ENCODE data around the gene SSH2.

SSH2 gene

GRCh38 chr17:29840884-29841283, 89.1 kb downstream of the SSH2 start:
- DNase-seq (ENCODE audit: low read depth in 2 of 2, low spot score in 1 of 2) = no peak

- no peak for DNase-seq (ENCODE audit: low read depth in 2 of 2, low spot score in 1 of 2)
Measured at GRCh38 chr17:29839656-29840055, 90.4 kb downstream of the SSH2 start.

GRCh38 chr17:29838961-29839360, 91.1 kb downstream of the SSH2 start:
- no peak for DNase-seq (ENCODE audit: low read depth in 2 of 2, low spot score in 1 of 2)

- no peak for DNase-seq (ENCODE audit: low read depth in 2 of 2, low spot score in 1 of 2)
Measured at GRCh38 chr17:29837531-29837930, 92.5 kb downstream of the SSH2 start.

- no peak for DNase-seq (ENCODE audit: low read depth in 2 of 2, low spot score in 1 of 2)
Measured at GRCh38 chr17:29836643-29837042, 93.4 kb downstream of the SSH2 start.

- no peak for DNase-seq (ENCODE audit: low read depth in 2 of 2, low spot score in 1 of 2)
Measured at GRCh38 chr17:29835435-29836351, 94.3 kb downstream of the SSH2 start.

- DNase-seq (ENCODE audit: low read depth in 2 of 2, low spot score in 1 of 2) = no peak
Measured at GRCh38 chr17:29833801-29834200, 96.2 kb downstream of the SSH2 start.

DNA sequence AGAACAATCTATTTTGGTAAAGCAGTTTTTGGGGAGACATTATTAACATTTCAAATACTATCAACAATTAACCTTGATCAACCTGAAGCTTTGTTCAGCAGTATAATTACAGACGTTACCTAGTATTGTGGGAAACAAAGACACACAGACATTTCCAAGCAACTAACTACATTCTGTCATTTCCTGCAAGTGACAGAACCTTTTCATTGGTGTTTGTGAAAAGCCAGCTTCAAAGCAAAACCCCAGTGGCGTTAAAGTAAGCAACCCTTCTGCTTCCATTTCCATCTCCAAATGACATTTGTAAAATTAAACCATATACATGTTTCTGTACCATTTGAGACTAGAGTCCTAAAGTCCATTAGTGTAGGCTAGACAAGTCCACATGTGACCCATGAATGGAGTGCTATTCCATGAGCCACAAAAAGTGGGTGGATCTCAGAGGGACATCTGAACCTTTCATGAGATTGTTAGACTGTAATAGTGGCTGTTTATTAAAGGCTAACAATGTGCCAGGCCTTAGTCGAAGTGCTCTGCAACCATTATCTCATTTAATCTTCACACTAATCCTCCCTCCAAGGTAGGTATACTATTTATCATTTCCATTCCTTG, 101.2 kb downstream of the SSH2 start:
- no peak for DNase-seq (ENCODE audit: low read depth in 2 of 2, low spot score in 1 of 2)

GRCh38 chr17:29827179-29827578, 102.8 kb downstream of the SSH2 start:
- no peak for DNase-seq (ENCODE audit: low read depth in 2 of 2, low spot score in 1 of 2)

DNA sequence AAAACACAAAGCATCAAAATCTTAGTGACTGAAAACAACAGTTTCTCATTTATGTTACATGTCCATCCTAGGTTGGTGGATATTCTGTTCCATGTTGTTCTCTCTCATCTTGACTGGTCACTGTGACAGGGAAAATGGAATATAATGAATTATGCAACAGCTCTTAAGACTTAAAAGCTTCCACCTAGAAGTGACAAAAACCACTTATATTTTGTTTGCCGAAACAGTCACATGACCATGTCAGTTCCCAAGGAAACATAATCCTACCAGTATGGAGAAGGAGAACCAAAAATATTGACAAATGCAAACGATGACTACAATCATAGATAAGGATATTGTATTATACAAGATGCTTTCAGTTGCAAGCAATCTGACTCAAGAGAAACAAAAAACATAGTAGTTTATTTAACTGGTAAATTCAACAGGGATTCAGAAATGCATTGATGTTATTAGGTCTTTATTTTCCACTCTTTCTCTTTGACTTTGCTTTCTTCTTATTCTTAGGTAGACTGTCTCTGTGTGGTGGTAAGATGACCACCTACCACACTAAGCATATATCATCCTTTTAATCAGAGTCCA, 103.8 kb downstream of the SSH2 start:
- no peak for DNase-seq (ENCODE audit: low read depth in 2 of 2, low spot score in 1 of 2)

DNA sequence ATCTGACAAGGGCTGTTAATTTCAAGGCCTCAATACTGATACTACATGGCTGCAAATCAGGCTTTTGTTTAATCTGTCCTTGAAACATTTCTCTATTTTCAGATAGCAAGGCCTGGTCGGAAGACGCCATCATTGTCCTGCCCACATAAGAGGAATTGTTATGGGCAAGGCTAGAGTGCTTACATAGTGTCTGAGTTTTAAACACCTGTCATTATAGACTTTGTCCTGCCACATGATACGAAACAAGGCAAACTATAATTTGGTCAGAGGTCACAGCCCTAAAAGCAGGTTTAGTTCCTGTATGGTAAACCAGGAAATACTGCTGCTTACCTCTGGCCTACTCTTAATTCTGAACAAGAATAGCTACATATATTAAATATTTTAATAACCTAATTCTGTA, 104.4 kb downstream of the SSH2 start:
- DNase-seq (ENCODE audit: low read depth in 2 of 2, low spot score in 1 of 2) = no peak

DNA sequence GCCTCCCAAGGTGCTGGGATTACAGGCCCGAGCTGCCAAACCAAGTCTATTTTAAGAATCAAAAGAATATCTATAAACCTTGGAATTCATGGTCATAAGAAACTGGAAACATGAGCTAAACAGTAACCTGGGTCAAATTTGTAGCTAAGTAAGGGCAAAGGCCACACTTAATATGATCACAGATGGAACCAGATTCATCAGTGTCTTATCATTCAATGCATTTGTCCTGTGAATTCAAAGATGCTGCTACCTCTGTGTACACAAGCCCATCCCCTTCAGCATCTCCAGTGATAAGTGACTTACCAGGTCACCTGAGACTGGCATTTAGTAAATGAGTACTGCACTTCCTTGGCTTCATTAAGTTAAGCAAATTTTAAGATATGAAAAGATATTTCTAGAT, 108.1 kb downstream of the SSH2 start:
- DNase-seq (ENCODE audit: low read depth in 2 of 2, low spot score in 1 of 2) = no peak

DNA sequence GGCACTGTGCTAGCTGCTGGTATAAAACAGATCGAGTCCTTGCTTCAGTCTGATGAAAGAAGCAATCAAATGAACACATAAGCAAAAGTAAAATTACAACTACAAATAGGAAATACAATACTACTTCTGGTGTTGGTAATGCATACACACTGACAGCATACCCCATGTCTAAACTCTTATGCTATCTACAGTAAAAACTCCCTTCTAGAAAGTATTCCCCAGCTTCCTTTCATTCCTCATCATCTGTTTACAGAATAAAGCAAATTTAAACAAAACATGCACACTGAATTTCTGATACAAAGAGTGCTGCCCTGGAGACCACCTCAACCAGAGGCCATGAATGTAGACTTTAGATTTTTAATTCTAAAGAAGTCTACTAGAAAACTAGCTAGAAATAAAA, 109.6 kb downstream of the SSH2 start:
- DNase-seq (ENCODE audit: low read depth in 2 of 2, low spot score in 1 of 2) = no peak

- peak; percentile 25 to 52 for DNase-seq (ENCODE audit: low read depth in 2 of 2, low spot score in 1 of 2)
Measured at GRCh38 chr17:29807520-29808361, 122.3 kb downstream of the SSH2 start.

DNA sequence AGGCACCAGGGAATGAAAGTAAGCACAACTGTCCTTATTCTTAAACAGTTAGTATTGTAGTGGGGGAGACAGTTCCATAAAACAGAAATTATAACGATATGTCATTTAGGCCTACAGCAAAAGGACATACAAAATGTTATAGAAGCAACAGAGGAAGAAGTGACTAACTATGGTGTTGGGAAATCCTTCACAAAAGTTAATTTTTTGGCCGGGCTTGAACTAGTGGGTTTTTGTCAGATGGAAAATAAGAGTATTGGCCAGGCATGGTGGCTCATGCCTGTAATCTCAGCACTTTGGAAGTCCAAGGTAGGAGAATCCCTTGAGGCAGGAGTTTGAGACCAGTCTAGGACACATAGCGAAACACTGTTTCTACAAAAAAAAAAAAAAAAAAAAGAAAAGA, 127.8 kb downstream of the SSH2 start:
- no peak for DNase-seq (ENCODE audit: low read depth in 2 of 2, low spot score in 1 of 2)

DNA sequence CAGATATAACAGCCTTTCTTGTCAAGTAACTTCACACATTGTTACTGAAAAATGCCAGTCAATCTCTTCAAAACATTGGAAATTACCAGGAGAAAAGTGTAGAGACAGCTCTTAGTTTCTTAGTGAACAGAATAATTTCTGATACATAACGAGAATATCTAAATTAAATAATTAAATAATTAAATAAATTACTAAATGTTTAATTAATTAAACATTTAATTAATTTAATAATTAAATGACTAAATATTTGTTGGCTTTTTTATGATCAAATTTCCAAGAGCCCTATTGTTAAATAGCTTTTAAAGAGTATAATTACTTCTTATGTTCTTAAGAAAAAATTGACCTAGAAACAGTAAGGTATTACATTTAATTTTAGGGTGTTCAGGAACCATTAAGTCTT, 129.6 kb downstream of the SSH2 start:
- DNase-seq (ENCODE audit: low read depth in 2 of 2, low spot score in 1 of 2) = no peak

DNA sequence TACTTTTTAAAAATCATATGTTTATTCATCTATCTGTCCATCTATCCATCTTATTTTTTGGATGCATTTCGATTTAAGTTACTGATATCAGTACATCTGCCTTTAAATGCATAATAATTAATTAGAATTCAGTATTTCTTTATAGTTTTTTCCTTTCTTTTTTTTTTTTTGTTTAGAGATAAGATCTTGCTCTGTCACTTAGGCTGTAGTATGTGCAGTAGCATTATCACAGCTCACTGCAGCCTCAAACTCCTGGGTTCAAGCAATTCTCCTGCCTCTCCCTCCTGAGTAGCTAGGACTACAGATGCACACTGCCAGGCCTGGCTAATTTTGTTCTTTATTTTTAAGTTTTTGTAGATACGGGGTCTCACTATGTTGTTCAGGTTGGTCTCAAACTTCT, 133.4 kb downstream of the SSH2 start:
- no peak for DNase-seq (ENCODE audit: low read depth in 2 of 2, low spot score in 1 of 2)

- DNase-seq (ENCODE audit: low read depth in 2 of 2, low spot score in 1 of 2) = no peak
Measured at GRCh38 chr17:29793501-29793900, 136.5 kb downstream of the SSH2 start.

- DNase-seq (ENCODE audit: low read depth in 2 of 2, low spot score in 1 of 2) = no peak
Measured at GRCh38 chr17:29791336-29792080, 138.5 kb downstream of the SSH2 start.

All from stimulated activated CD8-positive, alpha-beta memory T cell treated with anti-CD3 and anti-CD28 coated beads, Interleukin-4, amount 100 ng/mL, for 1 hour (primary cell).